ENCODE results near the gene MAPKBP1. TPM values are rescaled to one million over a fixed set of nuclear protein-coding genes. Genes with fewer than 3 reads are reported as not detected.

The MAPKBP1 gene
- total RNA-seq, 1 experiment from 2014 or later = 14.5 TPM

DNA sequence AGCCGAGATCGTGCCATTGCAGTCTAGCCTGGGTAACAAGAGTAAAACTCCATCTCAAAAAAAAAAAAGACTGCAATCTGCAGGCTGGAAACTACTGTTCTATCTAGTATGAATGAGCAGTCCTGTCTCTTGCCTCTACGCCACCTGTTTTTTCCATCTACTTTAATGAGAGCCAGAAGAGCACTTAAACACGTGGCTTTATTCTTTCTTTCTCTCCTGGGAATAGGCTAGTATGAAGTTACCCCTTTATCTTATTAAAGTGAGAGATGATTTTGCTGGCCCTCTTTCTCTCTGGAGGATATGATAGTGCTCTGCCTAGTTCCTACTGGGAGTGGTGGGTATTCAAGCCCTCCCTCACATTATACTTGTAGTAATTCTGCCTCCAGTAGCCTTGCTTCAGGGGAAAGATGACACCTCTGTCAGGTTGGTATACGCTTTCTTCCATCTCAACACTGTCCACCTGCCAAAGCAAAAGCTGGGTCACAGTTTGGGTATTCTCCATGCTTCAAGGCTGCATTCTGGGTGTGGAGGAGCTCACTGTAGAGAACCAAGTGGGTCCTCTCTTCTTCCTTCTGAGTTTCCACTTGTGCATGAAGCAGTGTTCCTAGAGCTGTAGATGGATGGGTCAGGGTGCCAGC, 17.8 kb downstream of the MAPKBP1 start (continued):
- TF ChIP-seq, protein P1, sequence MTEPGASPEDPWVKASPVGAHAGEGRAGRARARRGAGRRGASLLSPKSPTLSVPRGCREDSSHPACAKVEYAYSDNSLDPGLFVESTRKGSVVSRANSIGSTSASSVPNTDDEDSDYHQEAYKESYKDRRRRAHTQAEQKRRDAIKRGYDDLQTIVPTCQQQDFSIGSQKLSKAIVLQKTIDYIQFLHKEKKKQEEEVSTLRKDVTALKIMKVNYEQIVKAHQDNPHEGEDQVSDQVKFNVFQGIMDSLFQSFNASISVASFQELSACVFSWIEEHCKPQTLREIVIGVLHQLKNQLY (CRISPR knock-in tag; IDR thresholded peaks at IDR 0.05) = no peak
- TF ChIP-seq HMGA2 (CRISPR knock-in tag; IDR thresholded peaks at IDR 0.05) = no peak
- TF ChIP-seq KAT7 (CRISPR knock-in tag; IDR thresholded peaks at IDR 0.05; ENCODE audit: borderline replicate concordance) = no peak

DNA sequence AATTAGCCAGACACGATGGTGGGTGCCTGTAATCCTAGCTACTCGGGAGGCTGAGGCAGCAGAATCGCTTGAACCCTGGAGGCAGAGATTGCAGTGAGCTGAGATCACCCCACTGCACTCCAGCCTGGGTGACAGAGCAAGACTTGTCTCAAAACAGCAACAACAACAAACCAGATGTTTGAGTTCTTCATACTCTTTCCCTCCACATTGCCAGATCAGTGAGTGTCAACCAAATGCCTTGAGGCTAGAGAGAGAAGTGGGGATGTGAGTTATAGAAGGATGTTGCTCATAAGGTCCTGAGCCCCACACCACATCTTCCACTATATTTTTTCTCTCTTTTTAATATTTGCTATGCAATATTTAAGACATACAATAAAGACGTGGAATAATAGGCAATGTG, 19.8 kb downstream of the MAPKBP1 start:
- DNase-seq (ENCODE audit: low spot score) (no peak), ATAC-seq (no peak)
- ChIA-PET CTCF (interaction anchor here (0.7 to 1.0 kb wide), 2 partner anchors 20 to 111 kb away, joined by 4 to 5 read pairs; partner anchors contain the start of gene MAPKBP1), POLR2A (interaction anchor here (0.6 kb wide), 1 partner anchor 9 kb away, joined by 6 read pairs; no protein-coding TSS in a partner anchor)
- H3K4me1 Mint-ChIP-seq = peaks cover 30% of the 10 kb centered on the region
- H3K27ac Mint-ChIP-seq = no peak overlapping the region
- no peaks in the 10 kb centered on the region for H3K36me3 Mint-ChIP-seq
- H3K27me3 Mint-ChIP-seq (ENCODE audit: low read depth) = no peaks in the 10 kb centered on the region
- H3K9me3 Mint-ChIP-seq = no peaks in the 10 kb centered on the region
- no peak overlapping the region for H3K4me3 Mint-ChIP-seq
- TF ChIP-seq, protein P2, sequence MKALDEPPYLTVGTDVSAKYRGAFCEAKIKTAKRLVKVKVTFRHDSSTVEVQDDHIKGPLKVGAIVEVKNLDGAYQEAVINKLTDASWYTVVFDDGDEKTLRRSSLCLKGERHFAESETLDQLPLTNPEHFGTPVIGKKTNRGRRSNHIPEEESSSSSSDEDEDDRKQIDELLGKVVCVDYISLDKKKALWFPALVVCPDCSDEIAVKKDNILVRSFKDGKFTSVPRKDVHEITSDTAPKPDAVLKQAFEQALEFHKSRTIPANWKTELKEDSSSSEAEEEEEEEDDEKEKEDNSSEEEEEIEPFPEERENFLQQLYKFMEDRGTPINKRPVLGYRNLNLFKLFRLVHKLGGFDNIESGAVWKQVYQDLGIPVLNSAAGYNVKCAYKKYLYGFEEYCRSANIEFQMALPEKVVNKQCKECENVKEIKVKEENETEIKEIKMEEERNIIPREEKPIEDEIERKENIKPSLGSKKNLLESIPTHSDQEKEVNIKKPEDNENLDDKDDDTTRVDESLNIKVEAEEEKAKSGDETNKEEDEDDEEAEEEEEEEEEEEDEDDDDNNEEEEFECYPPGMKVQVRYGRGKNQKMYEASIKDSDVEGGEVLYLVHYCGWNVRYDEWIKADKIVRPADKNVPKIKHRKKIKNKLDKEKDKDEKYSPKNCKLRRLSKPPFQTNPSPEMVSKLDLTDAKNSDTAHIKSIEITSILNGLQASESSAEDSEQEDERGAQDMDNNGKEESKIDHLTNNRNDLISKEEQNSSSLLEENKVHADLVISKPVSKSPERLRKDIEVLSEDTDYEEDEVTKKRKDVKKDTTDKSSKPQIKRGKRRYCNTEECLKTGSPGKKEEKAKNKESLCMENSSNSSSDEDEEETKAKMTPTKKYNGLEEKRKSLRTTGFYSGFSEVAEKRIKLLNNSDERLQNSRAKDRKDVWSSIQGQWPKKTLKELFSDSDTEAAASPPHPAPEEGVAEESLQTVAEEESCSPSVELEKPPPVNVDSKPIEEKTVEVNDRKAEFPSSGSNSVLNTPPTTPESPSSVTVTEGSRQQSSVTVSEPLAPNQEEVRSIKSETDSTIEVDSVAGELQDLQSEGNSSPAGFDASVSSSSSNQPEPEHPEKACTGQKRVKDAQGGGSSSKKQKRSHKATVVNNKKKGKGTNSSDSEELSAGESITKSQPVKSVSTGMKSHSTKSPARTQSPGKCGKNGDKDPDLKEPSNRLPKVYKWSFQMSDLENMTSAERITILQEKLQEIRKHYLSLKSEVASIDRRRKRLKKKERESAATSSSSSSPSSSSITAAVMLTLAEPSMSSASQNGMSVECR (CRISPR knock-in tag; IDR thresholded peaks at IDR 0.05; ENCODE audit: borderline replicate concordance) = no peak
- TF ChIP-seq, protein P3, sequence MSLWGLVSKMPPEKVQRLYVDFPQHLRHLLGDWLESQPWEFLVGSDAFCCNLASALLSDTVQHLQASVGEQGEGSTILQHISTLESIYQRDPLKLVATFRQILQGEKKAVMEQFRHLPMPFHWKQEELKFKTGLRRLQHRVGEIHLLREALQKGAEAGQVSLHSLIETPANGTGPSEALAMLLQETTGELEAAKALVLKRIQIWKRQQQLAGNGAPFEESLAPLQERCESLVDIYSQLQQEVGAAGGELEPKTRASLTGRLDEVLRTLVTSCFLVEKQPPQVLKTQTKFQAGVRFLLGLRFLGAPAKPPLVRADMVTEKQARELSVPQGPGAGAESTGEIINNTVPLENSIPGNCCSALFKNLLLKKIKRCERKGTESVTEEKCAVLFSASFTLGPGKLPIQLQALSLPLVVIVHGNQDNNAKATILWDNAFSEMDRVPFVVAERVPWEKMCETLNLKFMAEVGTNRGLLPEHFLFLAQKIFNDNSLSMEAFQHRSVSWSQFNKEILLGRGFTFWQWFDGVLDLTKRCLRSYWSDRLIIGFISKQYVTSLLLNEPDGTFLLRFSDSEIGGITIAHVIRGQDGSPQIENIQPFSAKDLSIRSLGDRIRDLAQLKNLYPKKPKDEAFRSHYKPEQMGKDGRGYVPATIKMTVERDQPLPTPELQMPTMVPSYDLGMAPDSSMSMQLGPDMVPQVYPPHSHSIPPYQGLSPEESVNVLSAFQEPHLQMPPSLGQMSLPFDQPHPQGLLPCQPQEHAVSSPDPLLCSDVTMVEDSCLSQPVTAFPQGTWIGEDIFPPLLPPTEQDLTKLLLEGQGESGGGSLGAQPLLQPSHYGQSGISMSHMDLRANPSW (CRISPR knock-in tag; conservative IDR thresholded peaks at IDR 0.05; ENCODE audit: low read depth) = no peak
- TF ChIP-seq GTF2I (CRISPR knock-in tag; conservative IDR thresholded peaks at IDR 0.05) (no peak), FOXP1 (CRISPR knock-in tag; IDR thresholded peaks at IDR 0.05; ENCODE audit: borderline replicate concordance) (no peak), ZNF317 (CRISPR knock-in tag; IDR thresholded peaks at IDR 0.05; ENCODE audit: borderline replicate concordance, low read depth) (no peak), RELA (CRISPR knock-in tag; IDR thresholded peaks at IDR 0.05; ENCODE audit: borderline replicate concordance) (no peak), ZNF263 (CRISPR knock-in tag; IDR thresholded peaks at IDR 0.05; ENCODE audit: low read depth) (no peak), CREM (CRISPR knock-in tag; IDR thresholded peaks at IDR 0.05) (no peak), CREB1 (CRISPR knock-in tag; IDR thresholded peaks at IDR 0.05) (no peak), GRHL2 (CRISPR knock-in tag; IDR thresholded peaks at IDR 0.05; ENCODE audit: insufficient replicate concordance, severe bottlenecking) (no peak), SMAD3 (CRISPR knock-in tag; IDR thresholded peaks at IDR 0.05; ENCODE audit: borderline replicate concordance) (no peak), ATF1 (CRISPR knock-in tag; IDR thresholded peaks at IDR 0.05) (no peak)
- TF ChIP-seq, protein P4, sequence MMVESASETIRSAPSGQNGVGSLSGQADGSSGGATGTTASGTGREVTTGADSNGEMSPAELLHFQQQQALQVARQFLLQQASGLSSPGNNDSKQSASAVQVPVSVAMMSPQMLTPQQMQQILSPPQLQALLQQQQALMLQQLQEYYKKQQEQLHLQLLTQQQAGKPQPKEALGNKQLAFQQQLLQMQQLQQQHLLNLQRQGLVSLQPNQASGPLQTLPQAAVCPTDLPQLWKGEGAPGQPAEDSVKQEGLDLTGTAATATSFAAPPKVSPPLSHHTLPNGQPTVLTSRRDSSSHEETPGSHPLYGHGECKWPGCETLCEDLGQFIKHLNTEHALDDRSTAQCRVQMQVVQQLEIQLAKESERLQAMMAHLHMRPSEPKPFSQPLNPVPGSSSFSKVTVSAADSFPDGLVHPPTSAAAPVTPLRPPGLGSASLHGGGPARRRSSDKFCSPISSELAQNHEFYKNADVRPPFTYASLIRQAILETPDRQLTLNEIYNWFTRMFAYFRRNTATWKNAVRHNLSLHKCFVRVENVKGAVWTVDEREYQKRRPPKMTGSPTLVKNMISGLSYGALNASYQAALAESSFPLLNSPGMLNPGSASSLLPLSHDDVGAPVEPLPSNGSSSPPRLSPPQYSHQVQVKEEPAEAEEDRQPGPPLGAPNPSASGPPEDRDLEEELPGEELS (CRISPR knock-in tag; IDR thresholded peaks at IDR 0.05) = no peak
- TF ChIP-seq, protein P5, sequence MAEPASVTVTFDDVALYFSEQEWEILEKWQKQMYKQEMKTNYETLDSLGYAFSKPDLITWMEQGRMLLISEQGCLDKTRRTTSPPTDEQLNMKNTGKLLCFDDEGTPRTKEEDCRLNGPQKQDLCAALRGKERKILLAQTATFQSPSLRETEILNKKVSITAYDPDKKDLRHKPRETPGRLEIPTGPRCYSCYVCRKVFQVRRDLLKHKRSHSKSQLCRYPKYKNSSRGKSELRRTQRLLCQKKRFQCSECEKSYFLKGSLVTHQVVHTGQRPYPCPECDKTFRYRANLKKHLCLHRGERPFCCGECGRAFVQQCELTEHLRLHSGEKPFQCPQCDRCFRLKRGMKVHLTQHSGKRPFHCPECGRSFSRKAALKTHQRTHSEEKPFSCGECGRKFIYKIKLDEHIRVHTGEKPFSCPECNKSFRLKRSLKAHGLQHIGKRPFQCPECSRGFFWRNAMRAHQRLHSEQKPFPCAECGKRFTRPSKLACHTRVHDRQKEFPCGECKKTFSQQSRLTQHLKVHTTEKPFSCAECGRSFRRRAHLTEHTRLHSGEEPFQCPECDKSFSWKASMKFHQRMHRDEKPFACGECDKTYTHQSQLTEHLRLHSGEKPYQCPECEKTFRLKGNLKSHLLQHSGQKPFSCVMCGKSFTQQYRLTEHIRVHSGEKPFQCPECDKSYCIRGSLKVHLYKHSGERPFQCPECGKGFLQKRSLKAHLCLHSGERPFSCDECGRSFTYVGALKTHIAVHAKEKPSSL (CRISPR knock-in tag; conservative IDR thresholded peaks at IDR 0.05) = no peak
- TF ChIP-seq, protein P6, sequence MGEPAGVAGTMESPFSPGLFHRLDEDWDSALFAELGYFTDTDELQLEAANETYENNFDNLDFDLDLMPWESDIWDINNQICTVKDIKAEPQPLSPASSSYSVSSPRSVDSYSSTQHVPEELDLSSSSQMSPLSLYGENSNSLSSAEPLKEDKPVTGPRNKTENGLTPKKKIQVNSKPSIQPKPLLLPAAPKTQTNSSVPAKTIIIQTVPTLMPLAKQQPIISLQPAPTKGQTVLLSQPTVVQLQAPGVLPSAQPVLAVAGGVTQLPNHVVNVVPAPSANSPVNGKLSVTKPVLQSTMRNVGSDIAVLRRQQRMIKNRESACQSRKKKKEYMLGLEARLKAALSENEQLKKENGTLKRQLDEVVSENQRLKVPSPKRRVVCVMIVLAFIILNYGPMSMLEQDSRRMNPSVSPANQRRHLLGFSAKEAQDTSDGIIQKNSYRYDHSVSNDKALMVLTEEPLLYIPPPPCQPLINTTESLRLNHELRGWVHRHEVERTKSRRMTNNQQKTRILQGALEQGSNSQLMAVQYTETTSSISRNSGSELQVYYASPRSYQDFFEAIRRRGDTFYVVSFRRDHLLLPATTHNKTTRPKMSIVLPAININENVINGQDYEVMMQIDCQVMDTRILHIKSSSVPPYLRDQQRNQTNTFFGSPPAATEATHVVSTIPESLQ (CRISPR knock-in tag; IDR thresholded peaks at IDR 0.05) = no peak
- TF ChIP-seq, protein P7, sequence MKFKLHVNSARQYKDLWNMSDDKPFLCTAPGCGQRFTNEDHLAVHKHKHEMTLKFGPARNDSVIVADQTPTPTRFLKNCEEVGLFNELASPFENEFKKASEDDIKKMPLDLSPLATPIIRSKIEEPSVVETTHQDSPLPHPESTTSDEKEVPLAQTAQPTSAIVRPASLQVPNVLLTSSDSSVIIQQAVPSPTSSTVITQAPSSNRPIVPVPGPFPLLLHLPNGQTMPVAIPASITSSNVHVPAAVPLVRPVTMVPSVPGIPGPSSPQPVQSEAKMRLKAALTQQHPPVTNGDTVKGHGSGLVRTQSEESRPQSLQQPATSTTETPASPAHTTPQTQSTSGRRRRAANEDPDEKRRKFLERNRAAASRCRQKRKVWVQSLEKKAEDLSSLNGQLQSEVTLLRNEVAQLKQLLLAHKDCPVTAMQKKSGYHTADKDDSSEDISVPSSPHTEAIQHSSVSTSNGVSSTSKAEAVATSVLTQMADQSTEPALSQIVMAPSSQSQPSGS (CRISPR knock-in tag; IDR thresholded peaks at IDR 0.05; ENCODE audit: borderline replicate concordance, low read depth) = no peak

All from WTC11 (cell line).